ENCODE results near the gene PIP5K1B. TPM values are rescaled to one million over a fixed set of nuclear protein-coding genes. Genes with fewer than 3 reads are reported as not detected.

PIP5K1B gene
- total and polyA plus RNA-seq, 2 experiments from 2014 or later = 1.3 to 2.8 TPM

DNA sequence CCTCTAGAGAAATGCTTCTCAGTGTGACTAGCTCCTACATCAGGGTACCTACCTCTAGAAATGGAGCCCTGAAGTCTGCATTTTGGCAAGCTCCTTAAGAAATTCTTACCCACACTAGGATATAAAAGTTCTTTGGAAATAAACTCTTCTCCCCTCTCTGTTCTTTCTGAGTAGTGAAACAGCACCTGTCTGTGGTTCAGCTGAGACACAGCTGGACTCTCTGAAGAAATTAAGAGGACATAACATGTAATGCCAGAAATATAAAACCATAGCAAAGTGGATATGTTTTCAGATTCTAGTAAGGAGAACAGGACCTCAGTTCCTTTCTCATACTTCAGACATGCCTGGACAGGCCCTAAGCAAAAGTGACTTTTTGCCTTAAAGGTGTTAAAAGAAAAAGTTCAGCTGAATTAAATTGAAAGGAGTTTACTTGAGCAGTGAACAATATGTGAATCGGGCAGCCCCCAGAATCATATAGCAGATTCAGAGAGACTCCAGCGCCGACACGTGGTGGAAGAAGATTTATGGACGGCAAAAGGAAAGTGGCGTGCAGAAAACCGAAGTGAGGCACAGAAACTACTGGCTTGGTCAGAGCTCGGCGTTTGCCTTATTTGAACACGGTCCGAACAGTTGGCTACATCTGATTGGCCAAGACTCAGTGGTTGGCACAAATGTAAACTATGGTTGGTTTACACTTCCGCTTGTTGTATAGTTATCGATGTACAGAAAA is 244.4 kb downstream of the PIP5K1B start:
- H3K9me2 ChIP-seq (ENCODE audit: insufficient read depth) = 0 out of 2 replicates have a peak, but pooled peaks cover 4% of the 10 kb centered on the region
- H3K27me3 Mint-ChIP-seq (ENCODE audit: insufficient read depth, low read depth, poor library complexity) = peaks cover 12% of the 10 kb centered on the region
- no peaks in the 10 kb centered on the region for H3K36me3 Mint-ChIP-seq (ENCODE audit: low read depth)
- ATAC-seq (no peak), DNase-seq (ENCODE audit: low spot score) (no peak)
- no peak overlapping the region; the same call in 1 of the 2 replicates for H2AFZ ChIP-seq
- no peak overlapping the region; the same call in 1 of the 2 replicates for H3K27ac ChIP-seq (ENCODE audit: low read depth)
- H4K20me1 ChIP-seq (replicated peaks; ENCODE audit: insufficient read depth) = no peaks in the 10 kb centered on the region
- no peak overlapping the region for H3K4me2 ChIP-seq
- no peaks in the 10 kb centered on the region for H3K27me3 ChIP-seq (ENCODE audit: insufficient read depth)
- H3K9me3 Mint-ChIP-seq = no peaks in the 10 kb centered on the region
- H3K36me3 ChIP-seq (ENCODE audit: insufficient read depth) = no peaks in the 10 kb centered on the region
- H3K4me1 ChIP-seq (ENCODE audit: insufficient read depth) = peaks cover 44% of the 10 kb centered on the region
- H3K4me3 Mint-ChIP-seq = no peak overlapping the region
- TF ChIP-seq CTCF (conservative IDR thresholded peaks at IDR 0.05; ENCODE audit: low read depth in 2 of 2) (peak; percentile 15 to 41; a peak in 2 of 4 replicates), NANOG (IDR thresholded peaks at IDR 0.05; ENCODE audit: borderline replicate concordance) (no peak), STAT1 (IDR thresholded peaks at IDR 0.05; ENCODE audit: unreplicated experiment) (no peak), ZNF114 (CRISPR knock-in tag; IDR thresholded peaks at IDR 0.05) (no peak), CREB1 (CRISPR knock-in tag; IDR thresholded peaks at IDR 0.05; ENCODE audit: low read depth) (no peak), EZH2phosphoT487 (IDR thresholded peaks at IDR 0.05; ENCODE audit: unreplicated experiment) (no peak), ZNF462 (CRISPR knock-in tag; IDR thresholded peaks at IDR 0.05) (no peak)
- TF ChIP-seq, protein P1, sequence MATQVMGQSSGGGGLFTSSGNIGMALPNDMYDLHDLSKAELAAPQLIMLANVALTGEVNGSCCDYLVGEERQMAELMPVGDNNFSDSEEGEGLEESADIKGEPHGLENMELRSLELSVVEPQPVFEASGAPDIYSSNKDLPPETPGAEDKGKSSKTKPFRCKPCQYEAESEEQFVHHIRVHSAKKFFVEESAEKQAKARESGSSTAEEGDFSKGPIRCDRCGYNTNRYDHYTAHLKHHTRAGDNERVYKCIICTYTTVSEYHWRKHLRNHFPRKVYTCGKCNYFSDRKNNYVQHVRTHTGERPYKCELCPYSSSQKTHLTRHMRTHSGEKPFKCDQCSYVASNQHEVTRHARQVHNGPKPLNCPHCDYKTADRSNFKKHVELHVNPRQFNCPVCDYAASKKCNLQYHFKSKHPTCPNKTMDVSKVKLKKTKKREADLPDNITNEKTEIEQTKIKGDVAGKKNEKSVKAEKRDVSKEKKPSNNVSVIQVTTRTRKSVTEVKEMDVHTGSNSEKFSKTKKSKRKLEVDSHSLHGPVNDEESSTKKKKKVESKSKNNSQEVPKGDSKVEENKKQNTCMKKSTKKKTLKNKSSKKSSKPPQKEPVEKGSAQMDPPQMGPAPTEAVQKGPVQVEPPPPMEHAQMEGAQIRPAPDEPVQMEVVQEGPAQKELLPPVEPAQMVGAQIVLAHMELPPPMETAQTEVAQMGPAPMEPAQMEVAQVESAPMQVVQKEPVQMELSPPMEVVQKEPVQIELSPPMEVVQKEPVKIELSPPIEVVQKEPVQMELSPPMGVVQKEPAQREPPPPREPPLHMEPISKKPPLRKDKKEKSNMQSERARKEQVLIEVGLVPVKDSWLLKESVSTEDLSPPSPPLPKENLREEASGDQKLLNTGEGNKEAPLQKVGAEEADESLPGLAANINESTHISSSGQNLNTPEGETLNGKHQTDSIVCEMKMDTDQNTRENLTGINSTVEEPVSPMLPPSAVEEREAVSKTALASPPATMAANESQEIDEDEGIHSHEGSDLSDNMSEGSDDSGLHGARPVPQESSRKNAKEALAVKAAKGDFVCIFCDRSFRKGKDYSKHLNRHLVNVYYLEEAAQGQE (IDR thresholded peaks at IDR 0.05; ENCODE audit: unreplicated experiment) = no peak
- peaks cover 74% of the 10 kb centered on the region for H3K4me1 Mint-ChIP-seq
- no peak overlapping the region for H3K4me3 ChIP-seq
- no peak overlapping the region for H3K27ac Mint-ChIP-seq
- H3K79me2 ChIP-seq (replicated peaks; ENCODE audit: insufficient read depth) = no peaks in the 10 kb centered on the region
- H3F3A ChIP-seq (replicated peaks; ENCODE audit: low read depth) = 0 out of 2 replicates have a peak, but pooled peaks cover 2% of the 10 kb centered on the region

Data from GM23338 (cell line).